H1 (cell line): ENCODE results near the gene NOC4L. TPM values are rescaled to one million over a fixed set of nuclear protein-coding genes. Genes with fewer than 3 reads are reported as not detected.

Source experiments
- CTCF ChIA-PET: fragments of 300-600 bp; sonication (Branson Sonifier 250); formaldehyde crosslinking; loops from one replicate; lab custom pipeline; 2021; ENCODE audit not compliant: partially characterized antibody; lab: Charles Lee
- POLR2A ChIA-PET: fragments of 300-600 bp; sonication (Branson Sonifier 250); formaldehyde crosslinking; loops from one replicate; lab custom pipeline; 2021; ENCODE audit warnings: inconsistent platforms; ENCODE audit not compliant: partially characterized antibody; lab: Charles Lee
- DNase-seq, 2 experiments: peaks; one replicate each; pipeline versions ENCODE4 v3.0.0 to v3.0.0-alpha.2; 2010 to 2022; ENCODE audit warnings: low spot score in 2 of 2, low read depth in 1 of 2, mixed read lengths in 1 of 2
- FAIRE-seq: peaks from 2 replicates; lab custom pipeline; 2011; peaks lifted over from hg19 to GRCh38; lab: Jason Lieb, UNC
- H2AFZ ChIP-seq: 2 replicates; pipeline ENCODE4 v1.8.1; 2012; ENCODE audit warnings: low read length, inconsistent platforms
- H2AK5ac ChIP-seq: 2 replicates; pipeline ENCODE4 v1.6.1; 2013; ENCODE audit warnings: low read depth, low read length
- H2BK120ac ChIP-seq: replicated peaks from 2 replicates; pipeline ENCODE3; 2013; ENCODE audit warnings: low read depth, low read length, inconsistent platforms
- H2BK12ac ChIP-seq: 2 replicates; pipeline ENCODE4 v1.6.1; 2013; ENCODE audit warnings: low read depth, low read length
- H2BK15ac ChIP-seq: 2 replicates; pipeline ENCODE4 v1.6.1; 2013; ENCODE audit warnings: low read length
- H2BK20ac ChIP-seq: 2 replicates; pipeline ENCODE4 v1.6.1; 2013; ENCODE audit warnings: low read length
- H2BK5ac ChIP-seq: 2 replicates; pipeline ENCODE4 v1.6.1; 2013; ENCODE audit warnings: low read depth, low read length
- H3K14ac ChIP-seq: 2 replicates; pipeline ENCODE4 v1.6.1; 2013; ENCODE audit warnings: inconsistent platforms; ENCODE audit not compliant: insufficient read length
- H3K18ac ChIP-seq: 2 replicates; pipeline ENCODE4 v1.6.1; 2013; ENCODE audit warnings: low read length; ENCODE audit errors: extremely low read depth
- H3K23ac ChIP-seq: 2 replicates; pipeline ENCODE4 v1.6.1; 2013; ENCODE audit warnings: inconsistent platforms; ENCODE audit not compliant: insufficient read length
- H3K23me2 ChIP-seq: 2 replicates; pipeline ENCODE4 v1.6.1; 2013; ENCODE audit warnings: low read depth, low read length
- H3K27ac ChIP-seq: 2 replicates; pipeline ENCODE4 v1.6.1; 2011; ENCODE audit warnings: low read depth, low read length, inconsistent platforms
- H3K27me3 ChIP-seq, 4 experiments: replicated peaks in 1 of 4; 1 replicate in 1 of 4; 2 replicates in 3 of 4; pipeline versions ENCODE4 v1.6.1 to v1.8.1; 2011 to 2013; ENCODE audit warnings: low read length in 3 of 4, mild to moderate bottlenecking in 3 of 4, inconsistent platforms in 2 of 4, mixed read lengths in 2 of 4, moderate library complexity in 1 of 4; ENCODE audit not compliant: control insufficient read depth in 3 of 4, insufficient read depth in 3 of 4; ENCODE audit errors: extremely low read depth in 1 of 4
- H3K36me3 ChIP-seq, 4 experiments: 2 replicates each; pipeline versions ENCODE4 v1.6.1 to v1.8.1; 2011 to 2013; ENCODE audit warnings: mild to moderate bottlenecking in 4 of 4, low read length in 3 of 4, moderate library complexity in 2 of 4, control low read depth in 1 of 4, inconsistent platforms in 1 of 4; ENCODE audit not compliant: insufficient read depth in 4 of 4, control insufficient read depth in 2 of 4
- H3K4ac ChIP-seq: replicated peaks from 2 replicates; pipeline ENCODE3; 2013; ENCODE audit warnings: low read length, low read depth, mixed read lengths, inconsistent platforms; ENCODE audit not compliant: insufficient read length
- H3K4me1 ChIP-seq, 4 experiments: replicated peaks in 1 of 4; 1 replicate in 1 of 4; 2 replicates in 3 of 4; pipeline versions ENCODE4 v1.6.1 to v1.8.1; 2011 to 2013; ENCODE audit warnings: low read length in 3 of 4, inconsistent platforms in 2 of 4, mixed read lengths in 1 of 4; ENCODE audit not compliant: insufficient read depth in 4 of 4, control insufficient read depth in 3 of 4
- H3K4me2 ChIP-seq, 2 experiments: 2 replicates each; pipeline versions ENCODE4 v1.6.1 to v1.8.1; 2011 to 2013; ENCODE audit warnings: low read depth in 2 of 2, low read length in 2 of 2, control low read depth in 1 of 2, inconsistent platforms in 1 of 2, mild to moderate bottlenecking in 1 of 2; ENCODE audit not compliant: insufficient read depth in 1 of 2
- H3K4me3 ChIP-seq, 4 experiments: fragments of 200-600, 300-600 bp in 1 of 4; sonication (generic), shearing (Covaris generic), sonication (Bioruptor Twin) in 1 of 4; 2 replicates each; pipeline versions ENCODE4 v1.5.1 to v1.8.1; 2011 to 2016; ENCODE audit warnings: low read length in 4 of 4, low read depth in 3 of 4, control low read depth in 2 of 4, inconsistent platforms in 2 of 4, mild to moderate bottlenecking in 2 of 4, mixed read lengths in 1 of 4, moderate library complexity in 1 of 4; ENCODE audit not compliant: insufficient read depth in 2 of 4; ENCODE audit errors: extremely low read depth in 1 of 4
- H3K56ac ChIP-seq: replicated peaks from 2 replicates; pipeline ENCODE3; 2013; ENCODE audit warnings: low read depth, mild to moderate bottlenecking, mixed read lengths, low read length, inconsistent platforms; ENCODE audit not compliant: insufficient read length
- H3K79me1 ChIP-seq: 2 replicates; pipeline ENCODE4 v1.6.1; 2013; ENCODE audit warnings: low read depth, low read length, control low read depth
- H3K79me2 ChIP-seq, 2 experiments: 2 replicates each; pipeline versions ENCODE4 v1.6.1 to v1.8.1; 2012 to 2013; ENCODE audit warnings: low read length in 2 of 2, mild to moderate bottlenecking in 2 of 2, inconsistent platforms in 1 of 2; ENCODE audit not compliant: insufficient read depth in 2 of 2, control insufficient read depth in 1 of 2
- H3K9ac ChIP-seq, 4 experiments: replicated peaks in 1 of 4; 1 replicate in 1 of 4; 2 replicates in 3 of 4; pipeline versions ENCODE4 v1.6.1 to v1.8.1; 2011 to 2013; ENCODE audit warnings: low read depth in 3 of 4, low read length in 3 of 4, control low read depth in 2 of 4, mild to moderate bottlenecking in 2 of 4, moderate library complexity in 2 of 4, inconsistent platforms in 1 of 4; ENCODE audit errors: extremely low read depth in 1 of 4
- H3K9me3 ChIP-seq, 2 experiments: 2 replicates each; pipeline versions ENCODE4 v1.6.1 to v1.8.1; 2012 to 2013; ENCODE audit warnings: mild to moderate bottlenecking in 2 of 2, moderate library complexity in 2 of 2, control low read depth in 1 of 2, inconsistent platforms in 1 of 2, low read depth in 1 of 2, low read length in 1 of 2, mixed read lengths in 1 of 2; ENCODE audit not compliant: insufficient read depth in 2 of 2
- H4K20me1 ChIP-seq, 2 experiments: replicated peaks in 1 of 2; 2 replicates each; pipeline versions ENCODE3 to v1.8.1; 2011 to 2013; ENCODE audit warnings: inconsistent platforms in 2 of 2, low read length in 2 of 2, mild to moderate bottlenecking in 1 of 2; ENCODE audit not compliant: insufficient read depth in 2 of 2, control insufficient read depth in 1 of 2
- H4K5ac ChIP-seq: 2 replicates; pipeline ENCODE4 v1.6.1; 2013; ENCODE audit warnings: low read length, low read depth, mixed read lengths, inconsistent platforms; ENCODE audit not compliant: insufficient read length
- H4K8ac ChIP-seq: 2 replicates; pipeline ENCODE4 v1.8.0; 2013; ENCODE audit warnings: mild to moderate bottlenecking, moderate library complexity, low read length, inconsistent platforms; ENCODE audit not compliant: insufficient read depth; ENCODE audit errors: extremely low read depth
- H4K91ac ChIP-seq: replicated peaks from 2 replicates; pipeline ENCODE3; 2013; ENCODE audit warnings: low read length, mixed read lengths, inconsistent platforms; ENCODE audit not compliant: insufficient read length
- JUN ChIP-seq: IDR thresholded peaks from 2 replicates; pipeline ENCODE4 v1.6.1; 2011; ENCODE audit warnings: low read depth, mild to moderate bottlenecking, improper control_type of control experiment, low read length
- KDM1A ChIP-seq: fragments of 200-600, 300-600 bp; sonication (generic); IDR thresholded peaks from 2 replicates; pipeline ENCODE4 v1.7.1; 2016; ENCODE audit warnings: mild to moderate bottlenecking, low read length, borderline replicate concordance
- POU5F1 ChIP-seq: IDR thresholded peaks from 2 replicates; pipeline ENCODE4 v1.6.1; 2011; ENCODE audit warnings: low read depth, mild to moderate bottlenecking, low read length, moderate library complexity
- WGBS, 2 experiments: shearing (Covaris generic) in 1 of 2; methylation state at CpG; one replicate each; pipeline versions ENCODE4 v1.1.6 to v1.1.7; 2013 to 2015; ENCODE audit warnings: low lambda C conversion rate in 2 of 2, mixed read lengths in 2 of 2, inconsistent platforms in 1 of 2, low coverage in 1 of 2, missing lambda C conversion rate in 1 of 2; ENCODE audit not compliant: insufficient replicate concordance in 2 of 2, insufficient coverage in 1 of 2, insufficient read length in 1 of 2; ENCODE audit errors: extremely low coverage in 1 of 2, missing lambda C conversion rate in 1 of 2; 5-methylcytosine and 5-hydroxymethylcytosine counted together
- polyA plus RNA-seq, 7 experiments: library from polyadenylated mRNA; depleted of rRNA in 3 of 7; stranded (reverse) in 5 of 7; unstranded in 2 of 7; fragments of >200 nt in 5 of 7; fragments of 200-250 nt in 2 of 7; gene quantifications; 1 replicate in 5 of 7; 2 replicates in 1 of 7; 4 replicates in 1 of 7; pipeline versions ENCODE4 v1.2.1 to v1.2.3, GENCODE V29; 2011 to 2013; ENCODE audit warnings: missing spikeins in 2 of 7, mixed read lengths in 2 of 7
- total RNA-seq: library from RNA; stranded (reverse); fragmentation: NEBNext Ultra II Directional; extraction: Animal tissue kit (Norgen Biotek cat#: 25700); gene quantifications from 2 replicates; pipeline ENCODE4 v1.2.1, GENCODE V29; 2021

NOC4L gene
- total and polyA plus RNA-seq, 2 of the 8 experiments (the other 6 are each of a cell fraction or from before 2014, with no cell fraction given) = 26.8 to 40.3 TPM

DNA sequence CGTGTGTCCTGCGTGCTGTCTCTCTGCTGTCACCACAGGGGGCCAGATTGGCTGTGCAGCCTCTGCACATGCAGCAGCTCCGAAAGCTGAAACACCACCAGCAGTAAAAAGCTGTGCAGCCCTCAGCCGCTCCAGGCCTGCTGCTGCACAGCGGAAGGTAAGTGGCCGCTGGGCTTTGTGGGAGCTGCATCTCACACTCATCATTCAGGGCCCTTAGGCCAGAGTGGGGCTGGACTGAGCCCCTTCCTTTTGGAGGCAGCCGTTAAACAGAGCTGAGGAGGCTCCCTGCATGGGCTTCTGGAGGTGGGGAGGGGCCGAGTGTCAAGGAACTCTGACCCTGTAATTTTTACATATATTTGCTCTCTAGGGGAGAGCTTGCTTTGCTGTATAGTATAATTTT is 17.2 kb upstream of the NOC4L start:
- H2BK5ac ChIP-seq = no peak overlapping the region
- H3K56ac ChIP-seq = no peak overlapping the region
- CTCF ChIA-PET = interaction anchor here (0.7 to 0.8 kb wide), 2 partner anchors 67 to 261 kb away, joined by 3 read pairs; no protein-coding TSS in a partner anchor
- H3K18ac ChIP-seq = no peak overlapping the region
- no peak overlapping the region for H3K27ac ChIP-seq
- H3K23ac ChIP-seq = no peak overlapping the region
- DNase-seq = no peak
- H4K91ac ChIP-seq = no peak overlapping the region
- no peak overlapping the region for H2BK15ac ChIP-seq
- no peak for FAIRE-seq
- no peak overlapping the region for H2BK20ac ChIP-seq
- peaks cover 5% of the 10 kb centered on the region; the same call in 1 of the 2 replicates for H3K23me2 ChIP-seq
- WGBS, 2 experiments = 95% methylated on average over 8 of the region's 8 CpGs; no CpG with 5 or more reads in 1 of the 2 experiments
- no peaks in the 10 kb centered on the region for H3K79me2 ChIP-seq
- no peaks in the 10 kb centered on the region for H3K4me1 ChIP-seq
- no peak overlapping the region for H3K4me2 ChIP-seq
- POLR2A ChIA-PET = interaction anchor here (0.9 to 2.4 kb wide), 4 partner anchors 10 to 17 kb away, joined by 3 to 9 read pairs (median 6); partner anchors contain the start of genes DDX51 and NOC4L
- no peak overlapping the region for H4K5ac ChIP-seq
- no peak overlapping the region for H2AFZ ChIP-seq
- H3K9ac ChIP-seq = no peak overlapping the region
- H3K9me3 ChIP-seq = peaks cover 10 to 29% of the 10 kb centered on the region in 2 experiments
- no peak overlapping the region for H2AK5ac ChIP-seq
- H4K8ac ChIP-seq = no peak overlapping the region
- no peak for TF ChIP-seq POU5F1
- no peak for TF ChIP-seq KDM1A
- TF ChIP-seq JUN = no peak
- H4K20me1 ChIP-seq = peaks cover 0 to 4% of the 10 kb centered on the region in 2 experiments
- H3K27me3 ChIP-seq = no peaks in the 10 kb centered on the region; a peak in 1 of 7 replicates
- no peak overlapping the region for H3K4me3 ChIP-seq
- H2BK120ac ChIP-seq = no peak overlapping the region
- H3K14ac ChIP-seq = no peak overlapping the region
- no peak overlapping the region for H3K4ac ChIP-seq
- H2BK12ac ChIP-seq = no peak overlapping the region
- H3K36me3 ChIP-seq = peaks cover 2 to 35% (median 23%) of the 10 kb centered on the region in 4 experiments; a peak in 6 of 8 replicates
- H3K79me1 ChIP-seq = no peaks in the 10 kb centered on the region
